ENCODE results near the gene LHFPL6.

LHFPL6 gene

DNA sequence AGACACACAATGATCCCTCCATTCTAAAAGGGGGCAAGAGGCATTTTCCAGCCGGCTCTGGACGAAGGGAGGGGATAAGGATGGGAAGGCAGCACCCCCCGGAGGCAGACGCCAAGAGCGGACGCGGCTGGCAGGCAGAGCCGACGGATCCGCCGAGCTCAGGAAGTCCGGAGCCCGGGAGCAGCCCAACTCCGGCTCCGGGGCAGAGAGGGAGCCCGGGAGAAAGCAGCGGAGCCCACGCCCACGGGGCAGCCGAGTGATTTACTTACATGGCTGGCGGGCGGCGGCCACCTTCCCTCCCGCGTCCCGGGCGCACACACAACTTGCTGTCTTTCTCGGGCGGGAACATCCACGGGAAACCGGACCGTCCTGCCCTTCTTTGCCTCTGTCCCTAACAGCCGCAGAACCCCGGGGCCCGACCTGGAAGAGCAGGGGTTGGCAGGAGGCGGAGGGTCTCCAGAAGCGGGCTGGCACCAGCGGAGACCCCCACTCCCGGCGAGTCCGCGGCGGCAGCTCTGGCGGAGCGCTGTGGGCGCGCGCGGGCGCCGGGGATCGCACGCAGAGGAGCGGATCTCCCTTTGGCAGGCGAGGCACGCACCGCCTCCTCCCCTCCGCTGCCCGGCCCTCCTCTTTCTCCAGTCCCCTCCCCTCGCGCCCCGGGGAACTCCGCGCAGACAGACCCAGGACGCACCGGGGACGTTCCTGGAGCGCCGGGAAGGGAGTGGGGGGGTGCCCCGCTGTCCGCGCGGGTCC is at the start of gene LHFPL6:
Gene LHFPL6, minus strand, starts transcription at position 580 of the 753 bp plus-strand sequence.
- peak; percentile 53 to 76 for DNase-seq

- no peak for DNase-seq
Observed at GRCh38 chr13:39646122-39646521, 43.1 kb upstream of the LHFPL6 start.

DNA sequence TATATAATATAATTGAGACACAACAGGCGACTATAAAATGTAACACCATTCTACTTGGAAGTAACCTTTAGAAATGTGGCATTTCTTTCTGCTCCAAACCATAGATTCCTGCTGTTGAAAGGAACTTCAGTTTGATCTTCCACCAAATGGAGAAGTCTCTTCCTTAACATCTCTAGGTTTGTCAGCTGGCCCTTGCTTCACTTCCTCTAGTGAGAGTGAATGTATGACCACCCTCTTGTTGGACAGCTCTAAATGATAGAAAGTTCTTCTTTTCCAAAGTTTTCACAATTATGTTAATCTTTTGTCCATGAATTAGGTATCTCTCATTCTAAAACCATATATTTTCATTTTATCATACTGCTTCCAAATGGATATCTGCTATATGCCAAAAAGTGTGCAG is 38.7 kb upstream of the LHFPL6 start:
- no peak for DNase-seq

- DNase-seq: no peak
Observed at GRCh38 chr13:39637890-39638289, 34.9 kb upstream of the LHFPL6 start.

DNA sequence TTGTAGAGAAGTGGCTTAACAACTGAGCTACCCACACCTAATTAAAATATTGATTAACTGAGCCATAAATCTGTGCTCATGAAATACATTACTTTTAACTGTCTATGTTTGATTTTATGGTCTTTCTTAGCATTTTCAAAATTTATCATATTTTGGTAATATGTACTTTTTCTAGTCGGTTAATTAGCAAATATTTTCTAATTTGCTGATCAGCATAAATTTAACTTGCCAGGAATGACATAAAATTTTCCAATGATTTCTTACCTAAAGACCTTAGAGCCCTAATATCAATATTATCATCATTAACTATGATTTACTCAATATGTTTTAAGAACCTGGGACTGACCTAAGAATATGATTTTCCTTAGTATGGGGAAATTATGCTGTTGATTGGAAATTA is 32.6 kb upstream of the LHFPL6 start:
- no peak for DNase-seq

- no peak for DNase-seq
Observed at GRCh38 chr13:39632994-39633393, 30.0 kb upstream of the LHFPL6 start.

DNA sequence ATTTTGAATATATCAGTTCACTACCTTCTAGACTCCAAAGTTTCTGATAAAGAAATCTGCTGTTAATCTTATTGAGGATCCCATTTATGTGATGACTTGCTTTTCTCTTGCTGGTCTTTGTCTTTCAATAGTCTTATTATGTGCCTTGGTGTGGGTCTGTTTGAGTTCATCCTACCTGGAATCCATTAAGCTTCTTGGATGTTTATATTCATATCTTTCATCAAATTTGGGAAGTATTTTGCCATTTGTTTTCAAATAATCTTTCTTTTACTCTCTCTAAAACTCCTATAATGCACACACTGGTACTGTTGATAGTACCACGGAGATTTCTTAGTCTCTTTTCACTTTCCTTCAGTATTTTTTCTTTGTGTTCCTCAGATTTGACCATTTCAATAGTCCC is 28.3 kb upstream of the LHFPL6 start:
- DNase-seq: no peak

DNA sequence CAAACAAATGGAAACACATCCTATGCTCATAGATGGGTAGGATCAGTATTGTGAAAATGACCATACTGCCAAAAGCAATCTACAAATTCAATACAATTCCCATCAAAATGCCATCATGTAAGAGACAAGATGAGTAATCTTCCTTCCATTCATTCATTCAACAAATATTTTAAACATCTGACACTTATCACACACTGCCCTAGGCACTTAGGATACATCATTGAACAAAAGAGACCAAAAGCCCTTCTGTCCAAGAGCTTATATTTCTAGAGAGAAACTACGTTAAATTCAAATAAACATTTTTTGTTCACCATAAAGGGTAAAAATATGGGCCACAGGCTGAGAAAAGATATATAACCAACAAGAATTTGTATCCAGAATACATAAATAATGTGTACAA is 20.5 kb upstream of the LHFPL6 start:
- no peak for DNase-seq

GRCh38 chr13:39618561-39618960 is 15.6 kb upstream of the LHFPL6 start:
- DNase-seq: no peak

DNA sequence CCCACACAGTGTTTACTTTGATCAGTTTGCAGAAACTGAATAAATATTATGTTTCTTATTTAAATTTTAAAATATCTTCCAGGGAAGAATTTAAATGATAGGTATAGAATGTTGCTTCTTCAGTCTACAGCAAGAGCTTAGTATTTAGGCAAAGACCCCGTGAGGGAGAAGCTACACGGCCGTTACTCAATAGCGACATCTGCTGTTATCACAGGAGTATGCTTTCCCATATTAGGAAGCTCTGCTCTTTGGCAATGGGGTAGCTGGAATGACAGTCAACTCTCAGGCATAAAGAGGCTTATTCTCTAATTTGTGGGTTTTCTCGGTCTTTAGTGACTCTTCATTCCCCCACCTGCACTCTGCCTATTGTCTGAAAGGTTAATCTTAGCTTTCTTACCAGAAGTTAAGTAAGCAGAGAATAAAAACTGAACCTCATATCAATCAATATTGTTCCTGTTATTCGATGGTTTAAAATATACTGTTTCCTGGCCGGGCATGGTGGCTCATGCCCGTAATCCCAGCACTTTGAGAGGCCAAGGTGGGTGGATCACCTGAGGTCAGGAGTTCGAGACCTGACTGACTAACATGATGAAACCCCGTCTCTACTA is 13.2 kb upstream of the LHFPL6 start:
- peak; percentile 39 to 50 for DNase-seq

DNA sequence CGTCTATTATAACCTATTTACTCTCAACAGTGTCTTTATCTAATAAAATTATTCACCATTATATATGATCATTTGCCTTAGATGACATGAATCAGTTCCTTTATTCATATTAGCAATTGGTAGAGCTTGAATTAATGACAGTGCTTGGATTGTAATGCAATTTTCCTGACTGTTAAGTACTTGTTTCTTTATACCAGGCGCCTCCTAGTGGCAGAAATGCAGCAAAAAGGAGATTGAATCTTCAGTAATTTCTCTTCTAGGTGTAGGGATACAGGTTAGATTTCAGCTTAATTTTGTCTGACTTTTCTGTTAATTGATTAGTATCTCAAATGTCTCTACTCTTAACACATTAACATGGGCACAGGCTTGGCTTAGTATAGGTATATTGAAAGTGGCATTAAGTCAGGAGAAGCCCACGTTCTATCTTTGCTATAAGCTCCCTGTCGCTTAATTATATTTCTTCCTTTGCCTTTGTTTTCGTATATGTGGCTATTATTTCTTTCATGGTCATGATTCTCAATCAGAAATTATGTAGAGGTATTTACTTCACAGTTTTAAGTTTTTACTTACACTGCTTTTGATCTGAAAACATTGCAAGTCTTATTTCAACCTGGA is 9.1 kb upstream of the LHFPL6 start:
- peak; percentile 40 to 71 for DNase-seq

DNA sequence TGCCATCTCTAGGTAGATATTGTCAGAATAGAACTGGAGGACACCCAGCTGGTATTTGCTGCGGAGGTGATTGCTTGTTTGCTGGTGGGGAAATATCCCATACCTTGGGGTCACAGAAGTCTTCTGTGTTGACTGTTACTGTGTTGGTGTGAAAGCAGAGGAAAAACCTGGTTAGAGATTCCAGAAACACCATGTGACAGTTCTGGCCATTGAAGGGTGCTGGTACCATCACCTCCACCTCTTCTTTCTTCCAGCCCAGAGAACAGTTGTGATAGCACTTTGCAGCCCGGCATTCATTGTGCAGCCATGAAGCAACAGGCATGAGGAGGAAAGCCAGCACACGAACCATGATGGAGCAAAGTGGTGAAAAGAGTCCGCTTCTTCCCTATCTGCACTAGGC is 4.9 kb upstream of the LHFPL6 start:
- no peak for DNase-seq

- no peak for DNase-seq
Observed at GRCh38 chr13:39605677-39606320, 2.8 kb upstream of the LHFPL6 start.

- no peak for DNase-seq
Observed at GRCh38 chr13:39604756-39605155, 1.8 kb upstream of the LHFPL6 start.

GRCh38 chr13:39603424-39603947 is 493 bp upstream of the LHFPL6 start:
- DNase-seq: no peak

DNA sequence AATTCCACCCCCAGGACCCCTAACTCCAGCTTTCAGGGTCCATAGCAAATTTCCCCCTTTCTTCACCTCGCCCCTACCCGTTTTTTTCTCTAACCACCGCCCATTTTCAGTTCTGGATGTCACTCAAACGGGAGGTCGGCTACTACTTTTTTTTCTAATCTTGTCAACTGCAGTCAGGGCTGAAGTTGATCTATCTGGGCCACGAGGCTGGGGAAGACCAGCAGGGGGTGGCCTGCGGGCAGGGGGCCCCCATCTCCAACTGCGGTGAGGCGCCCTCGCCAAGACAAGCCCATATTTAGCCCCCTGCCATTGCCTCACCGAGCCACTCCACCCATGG is 748 bp downstream of the LHFPL6 start:
- DNase-seq: no peak

DNA sequence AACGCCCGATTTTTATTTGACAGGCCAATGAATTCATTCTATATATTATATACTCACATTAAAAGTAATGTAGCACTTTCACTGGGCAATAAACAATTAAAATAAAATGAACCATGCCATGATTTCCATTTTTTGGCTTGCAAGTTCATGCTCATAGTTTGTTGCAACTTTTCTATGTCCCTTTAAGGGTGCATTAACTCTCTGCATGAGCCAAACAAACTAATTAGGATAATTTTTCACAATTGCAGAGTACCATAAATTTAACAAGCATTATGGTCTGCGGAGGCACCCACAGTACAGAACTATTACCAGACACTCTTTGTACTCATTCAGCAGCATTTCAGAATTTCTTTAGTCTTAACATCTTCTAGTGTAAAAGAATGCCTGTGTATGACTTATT is 1.4 kb downstream of the LHFPL6 start:
- DNase-seq: no peak

- DNase-seq: peak in 1 of 2 experiments; percentile 15
Observed at GRCh38 chr13:39600766-39601165, 2.2 kb downstream of the LHFPL6 start.

- DNase-seq: no peak
Observed at GRCh38 chr13:39599842-39600241, 3.2 kb downstream of the LHFPL6 start.

DNA sequence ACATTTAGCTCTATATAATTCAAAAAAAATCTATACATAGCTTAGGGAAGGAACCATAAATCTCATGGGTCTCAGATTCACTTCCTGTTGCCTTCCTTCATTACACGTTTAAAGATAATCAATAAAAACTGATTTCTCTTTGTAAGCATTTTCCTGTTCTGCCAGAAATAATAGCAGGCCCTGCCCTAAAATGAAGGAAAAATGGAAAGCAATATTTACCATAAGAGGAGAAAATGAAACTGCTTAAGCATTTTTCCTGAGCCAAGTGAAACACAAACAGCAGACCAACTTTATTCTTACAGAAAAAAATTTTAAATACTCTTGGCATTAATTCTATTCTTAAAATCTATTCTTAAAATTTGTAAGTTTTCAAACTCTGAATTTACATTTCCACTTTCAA is 4.0 kb downstream of the LHFPL6 start:
- DNase-seq: no peak

DNA sequence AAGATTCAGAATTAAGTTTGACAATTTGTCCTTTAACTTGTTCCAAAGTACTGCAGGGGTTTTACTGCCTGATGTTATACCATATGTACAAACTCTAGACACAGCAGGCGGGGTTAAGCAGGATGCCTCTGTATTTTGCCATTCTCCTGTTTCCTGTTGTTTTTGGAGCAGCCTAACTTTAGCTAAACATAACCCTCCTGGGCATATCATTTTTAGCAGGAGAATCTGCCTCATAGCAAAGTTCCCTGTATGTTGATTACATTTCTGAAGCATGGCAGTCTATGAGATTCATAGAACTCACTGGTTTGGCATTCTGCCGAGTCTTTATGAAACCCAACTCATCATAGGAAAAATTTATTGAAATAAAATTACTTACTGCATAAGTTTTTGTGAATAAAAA is 5.2 kb downstream of the LHFPL6 start:
- DNase-seq: no peak

- no peak for DNase-seq
Observed at GRCh38 chr13:39596685-39597084, 6.3 kb downstream of the LHFPL6 start.

DNA sequence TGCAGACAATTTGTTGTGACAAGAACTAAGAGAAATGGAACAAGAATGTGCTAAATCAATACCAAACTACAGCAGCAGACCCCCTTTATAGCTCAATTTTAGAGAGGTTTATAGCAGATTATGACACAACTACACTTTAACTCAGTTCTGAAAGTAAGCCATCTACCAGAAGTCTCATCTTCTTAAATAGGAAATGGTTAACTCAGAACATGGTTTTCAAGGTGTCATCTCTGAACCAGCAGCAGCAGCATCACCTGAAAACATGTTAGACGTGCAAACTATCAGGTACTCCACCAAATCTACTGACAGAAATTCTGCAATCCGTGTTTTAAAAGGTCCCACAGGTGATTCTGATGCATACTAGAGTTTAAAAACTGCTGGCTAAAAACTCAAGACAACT is 6.8 kb downstream of the LHFPL6 start:
- no peak for DNase-seq
